M059J (cell line): ENCODE measurements around the gene NPBWR2. TPM values are rescaled to one million over a fixed set of nuclear protein-coding genes. Genes with fewer than 3 reads are reported as not detected.
"Not testable (repeated sequence)": the region's sequence is repeated elsewhere in the genome, so short reads cannot be mapped to it uniquely, and the experiment has no call there.

ENCODE experiments used
- DNase-seq: peaks from one replicate; pipeline ENCODE4 v3.0.0-alpha.2; 2012; ENCODE audit warnings: low read depth
- total RNA-seq: library from RNA; depleted of rRNA; stranded (reverse); fragments of >200 nt; shearing (Covaris generic); gene quantifications from 2 replicates; pipeline ENCODE4 v1.2.3, GENCODE V29; 2014

NPBWR2 gene
- total RNA-seq, 1 experiment from 2014 or later: not detected

GRCh38 chr20:64144144-64144912, 37.0 kb upstream of the NPBWR2 start:
- no peak for DNase-seq

- no peak for DNase-seq
Observed at GRCh38 chr20:64143018-64143801, 35.8 kb upstream of the NPBWR2 start.

GRCh38 chr20:64142590-64142989, 35.2 kb upstream of the NPBWR2 start:
- DNase-seq: no peak

- no peak for DNase-seq
Observed at GRCh38 chr20:64140956-64141355, 33.6 kb upstream of the NPBWR2 start.

GRCh38 chr20:64140061-64140931, 32.9 kb upstream of the NPBWR2 start:
- DNase-seq: no peak

GRCh38 chr20:64139199-64140060, 32.1 kb upstream of the NPBWR2 start:
- no peak for DNase-seq

GRCh38 chr20:64138276-64138815, 31.0 kb upstream of the NPBWR2 start:
- DNase-seq: no peak

GRCh38 chr20:64137598-64138031, 30.2 kb upstream of the NPBWR2 start:
- DNase-seq: no peak

- no peak for DNase-seq
Observed at GRCh38 chr20:64136004-64136710, 28.8 kb upstream of the NPBWR2 start.

GRCh38 chr20:64134744-64135143, 27.4 kb upstream of the NPBWR2 start:
- not testable (repeated sequence) for DNase-seq

- no peak for DNase-seq
Observed at GRCh38 chr20:64133951-64134407, 26.6 kb upstream of the NPBWR2 start.

- DNase-seq: peak; percentile 57
Observed at GRCh38 chr20:64131406-64131805, 24.0 kb upstream of the NPBWR2 start.

- no peak for DNase-seq
Observed at GRCh38 chr20:64130876-64131275, 23.5 kb upstream of the NPBWR2 start.

GRCh38 chr20:64130271-64130670, 22.9 kb upstream of the NPBWR2 start:
- no peak for DNase-seq

GRCh38 chr20:64129146-64129782, 21.9 kb upstream of the NPBWR2 start:
- DNase-seq: no peak

- DNase-seq: not testable (repeated sequence)
Observed at GRCh38 chr20:64123517-64123916, 16.2 kb upstream of the NPBWR2 start.

- DNase-seq: not testable (repeated sequence)
Observed at GRCh38 chr20:64122927-64123326, 15.6 kb upstream of the NPBWR2 start.

GRCh38 chr20:64121586-64121985, 14.2 kb upstream of the NPBWR2 start:
- DNase-seq: no peak

- DNase-seq: no peak
Observed at GRCh38 chr20:64119681-64120341, 12.4 kb upstream of the NPBWR2 start.
